ENCODE results near the gene SDHAF2.
"Not testable (repeated sequence)": the region's sequence is repeated elsewhere in the genome, so short reads cannot be mapped to it uniquely, and the experiment has no call there.

Gene SDHAF2

GRCh38 chr11:61460474-61460881 lies 30.6 kb downstream of the SDHAF2 start:
- Histone ChIP-seq H3K27me3 (ENCODE audit: control insufficient read depth, insufficient read depth, low read length) (no peaks in the 10 kb centered on the region), H3K9me3 (ENCODE audit: control insufficient read depth, low read length) (no peaks in the 10 kb centered on the region), H3K27ac (no peak overlapping the region), H3K36me3 (ENCODE audit: control insufficient read depth, insufficient read depth, low read length) (no peaks in the 10 kb centered on the region), H3K4me1 (no peaks in the 10 kb centered on the region), H3K4me2 (ENCODE audit: low read length) (no peak overlapping the region), H3K4me3 (ENCODE audit: low read depth, low read length) (no peak overlapping the region), H3K79me2 (no peaks in the 10 kb centered on the region), H2AFZ (no peak overlapping the region), H3K9ac (no peak overlapping the region)
- no peak for TF ChIP-seq CTCF (IDR thresholded peaks at IDR 0.05)

GRCh38 chr11:61460986-61461385 lies 31.1 kb downstream of the SDHAF2 start:
- Histone ChIP-seq H3K9me3 (ENCODE audit: control insufficient read depth, low read length) (no peaks in the 10 kb centered on the region), H3K4me3 (ENCODE audit: low read depth, low read length) (no peak overlapping the region), H3K36me3 (ENCODE audit: control insufficient read depth, insufficient read depth, low read length) (no peaks in the 10 kb centered on the region), H3K27ac (no peak overlapping the region), H2AFZ (no peak overlapping the region), H3K4me1 (no peaks in the 10 kb centered on the region), H3K9ac (no peak overlapping the region), H3K79me2 (no peaks in the 10 kb centered on the region), H3K27me3 (ENCODE audit: control insufficient read depth, insufficient read depth, low read length) (no peaks in the 10 kb centered on the region), H3K4me2 (ENCODE audit: low read length) (no peak overlapping the region)
- no peak for TF ChIP-seq CTCF (IDR thresholded peaks at IDR 0.05)

GRCh38 chr11:61467602-61468001 lies 37.7 kb downstream of the SDHAF2 start:
- not testable (repeated sequence) for H3K27me3 ChIP-seq (ENCODE audit: control insufficient read depth, insufficient read depth, low read length); H3K79me2 ChIP-seq; H3K4me3 ChIP-seq (ENCODE audit: low read depth, low read length); H3K4me1 ChIP-seq; H3K9ac ChIP-seq; H3K9me3 ChIP-seq (ENCODE audit: control insufficient read depth, low read length); H3K4me2 ChIP-seq (ENCODE audit: low read length); H2AFZ ChIP-seq; H3K27ac ChIP-seq; H3K36me3 ChIP-seq (ENCODE audit: control insufficient read depth, insufficient read depth, low read length)

- no peak overlapping the region for H3K9ac ChIP-seq
- H3K27ac ChIP-seq: no peak overlapping the region
- no peaks in the 10 kb centered on the region for H3K36me3 ChIP-seq (ENCODE audit: control insufficient read depth, insufficient read depth, low read length)
- H3K4me3 ChIP-seq (ENCODE audit: low read depth, low read length): no peak overlapping the region
- no peak for TF ChIP-seq CTCF (IDR thresholded peaks at IDR 0.05)
- H3K9me3 ChIP-seq (ENCODE audit: control insufficient read depth, low read length): no peaks in the 10 kb centered on the region
- no peak overlapping the region for H2AFZ ChIP-seq
- no peaks in the 10 kb centered on the region for H3K27me3 ChIP-seq (ENCODE audit: control insufficient read depth, insufficient read depth, low read length)
- H3K79me2 ChIP-seq: no peaks in the 10 kb centered on the region
- H3K4me2 ChIP-seq (ENCODE audit: low read length): no peak overlapping the region
- no peaks in the 10 kb centered on the region for H3K4me1 ChIP-seq
These were observed 38.1 kb downstream of the SDHAF2 start for GRCh38 chr11:61468002-61468401.

- Histone ChIP-seq H3K9ac (no peak overlapping the region), H3K4me1 (no peaks in the 10 kb centered on the region), H3K4me3 (ENCODE audit: low read depth, low read length) (no peak overlapping the region), H3K4me2 (ENCODE audit: low read length) (no peak overlapping the region), H3K36me3 (ENCODE audit: control insufficient read depth, insufficient read depth, low read length) (no peaks in the 10 kb centered on the region), H3K27me3 (ENCODE audit: control insufficient read depth, insufficient read depth, low read length) (no peaks in the 10 kb centered on the region), H2AFZ (no peak overlapping the region), H3K9me3 (ENCODE audit: control insufficient read depth, low read length) (no peaks in the 10 kb centered on the region), H3K79me2 (no peaks in the 10 kb centered on the region), H3K27ac (peak overlapping the region; percentile 60)
- TF ChIP-seq CTCF (IDR thresholded peaks at IDR 0.05): no peak
These were observed 42.4 kb downstream of the SDHAF2 start for GRCh38 chr11:61472282-61472681.
